22Rv1 (cell line): ENCODE results near the gene UBR3.
"Not testable (repeated sequence)": the region's sequence is repeated elsewhere in the genome, so short reads cannot be mapped to it uniquely, and the experiment has no call there.

Source experiments
- CTCF ChIP-seq: fragments of 450-650 bp; IDR thresholded peaks from 2 replicates; pipeline ENCODE4 v1.5.1; 2017; ENCODE audit warnings: mild to moderate bottlenecking
- ZFX ChIP-seq: fragments of 450-650 bp; IDR thresholded peaks from 2 replicates; pipeline ENCODE4 v1.6.1; 2017; ENCODE audit warnings: antibody characterized with exemption, borderline replicate concordance

- TF ChIP-seq CTCF, ZFX: not testable (repeated sequence)
Observed at GRCh38 chr2:169841625-169842024, 14.4 kb downstream of the UBR3 start.
